HepG2 (cell line): ENCODE data around the gene DDX39B. TPM values are rescaled to one million over a fixed set of nuclear protein-coding genes. Genes with fewer than 3 reads are reported as not detected.
A peak's percentile ranks its signal among the peaks of the same experiment; 100 is the strongest.

Experiments
- ATAC-seq: fragments of 200-7000 bp; cut with Tn5 transposase; 3 replicates; pipeline ENCODE4 v1.9.1; 2020; ENCODE audit warnings: mild to moderate bottlenecking, moderate library complexity
- BruUV-seq: library from RNA; stranded (reverse); fragments of 400-500 nt; replicated peaks from 2 replicates; lab custom pipeline; 2021; lab: Mats Ljungman, UMichigan
- CTCF ChIA-PET: fragments of 300-600 bp; formaldehyde crosslinking; extraction: SDS; loops from one replicate; lab custom pipeline; 2021; ENCODE audit warnings: low total read pairs, inconsistent platforms, low intra/inter-chr PET ratio; lab: Yijun Ruan, JAX
- POLR2A ChIA-PET: fragments of 350-600 bp; sonication (Branson Sonifier 250); formaldehyde crosslinking; loops from one replicate; lab custom pipeline; 2020; ENCODE audit warnings: antibody characterized with exemption, inconsistent platforms; lab: Yijun Ruan, JAX
- DNase-seq: peaks from one replicate; pipeline ENCODE4 v3.0.0-alpha.2; 2015; ENCODE audit warnings: low spot score
- FAIRE-seq: peaks from 3 replicates; lab custom pipeline; 2011; peaks lifted over from hg19 to GRCh38; lab: Jason Lieb, UNC
- H2AFZ ChIP-seq: one replicate; pipeline ENCODE4 v1.6.1; 2011; ENCODE audit warnings: low read length, inconsistent platforms
- H3K27ac ChIP-seq: fragments of 300-600 bp; 3 replicates; pipeline ENCODE4 v1.8.0; 2011; ENCODE audit warnings: mixed run types, mild to moderate bottlenecking, mixed read lengths, low read length, inconsistent platforms; ENCODE audit not compliant: insufficient read depth; ENCODE audit errors: extremely low read length
- H3K27me3 ChIP-seq, 2 experiments: fragments of 200-600 bp in 1 of 2; 2 replicates in 1 of 2; 3 replicates in 1 of 2; pipeline versions ENCODE4 v1.6.0 to v1.8.0; 2011; ENCODE audit warnings: low read length in 2 of 2, mild to moderate bottlenecking in 2 of 2, moderate library complexity in 2 of 2, inconsistent platforms in 1 of 2; ENCODE audit not compliant: insufficient read depth in 2 of 2, control insufficient read depth in 1 of 2
- H3K36me3 ChIP-seq, 2 experiments: fragments of 200-600 bp in 1 of 2; replicated peaks in 1 of 2; 2 replicates in 1 of 2; 3 replicates in 1 of 2; pipeline versions ENCODE4 v1.5.1 to v1.8.0; 2011; ENCODE audit warnings: low read length in 2 of 2, inconsistent platforms in 1 of 2; ENCODE audit not compliant: insufficient read depth in 2 of 2, control insufficient read depth in 1 of 2
- H3K4me1 ChIP-seq: 2 replicates; pipeline ENCODE4 v1.5.1; 2012; ENCODE audit warnings: low read length, inconsistent platforms; ENCODE audit not compliant: insufficient read depth
- H3K4me2 ChIP-seq: 2 replicates; pipeline ENCODE4 v1.6.0; 2011; ENCODE audit warnings: low read depth, low read length, inconsistent platforms
- H3K4me3 ChIP-seq, 3 experiments: fragments of 200-600 bp in 1 of 3; sonication (generic), shearing (Covaris generic) in 1 of 3; replicated peaks in 1 of 3; 2 replicates each; pipeline ENCODE4 v1.5.1; 2011 to 2016; ENCODE audit warnings: low read length in 3 of 3, inconsistent platforms in 2 of 3, low read depth in 2 of 3, mild to moderate bottlenecking in 2 of 3, control low read depth in 1 of 3, mixed read lengths in 1 of 3; ENCODE audit not compliant: insufficient read depth in 1 of 3
- H3K79me2 ChIP-seq: one replicate; pipeline ENCODE4 v1.6.1; 2011; ENCODE audit warnings: low read length, inconsistent platforms; ENCODE audit not compliant: insufficient read depth
- H3K9ac ChIP-seq: 2 replicates; pipeline ENCODE4 v1.6.0; 2011; ENCODE audit warnings: mild to moderate bottlenecking, low read depth, low read length, inconsistent platforms; ENCODE audit not compliant: insufficient read depth
- H3K9me3 ChIP-seq: 2 replicates; pipeline ENCODE4 v1.5.1; 2012; ENCODE audit warnings: mild to moderate bottlenecking, low read length
- H4K20me1 ChIP-seq: 2 replicates; pipeline ENCODE4 v1.6.0; 2011; ENCODE audit warnings: inconsistent platforms, mild to moderate bottlenecking, low read length, moderate library complexity; ENCODE audit not compliant: insufficient read depth
- AGO1 ChIP-seq: fragments of 200-400 bp; formaldehyde crosslinking; IDR thresholded peaks from 2 replicates; pipeline ENCODE4 v1.6.1; 2017; ENCODE audit warnings: mild to moderate bottlenecking, low read depth, low read length, moderate library complexity; ENCODE audit not compliant: poor library complexity, severe bottlenecking
- BRCA1 ChIP-seq: sonication (generic); formaldehyde crosslinking; IDR thresholded peaks from 2 replicates; pipeline ENCODE4 v1.4.0; 2020; ENCODE audit warnings: missing genetic modification reagents
- EEA1 ChIP-seq: sonication (generic); formaldehyde crosslinking; IDR thresholded peaks from 2 replicates; pipeline ENCODE4 v1.5.1; 2020; ENCODE audit warnings: mild to moderate bottlenecking, missing genetic modification reagents, borderline replicate concordance
- GABPB1 ChIP-seq: IDR thresholded peaks from 2 replicates; pipeline ENCODE4 v1.6.1; 2016; ENCODE audit warnings: mild to moderate bottlenecking, missing genetic modification reagents, moderate library complexity, missing compliant biosample characterization
- HMG20B ChIP-seq: conservative IDR thresholded peaks from 2 replicates; pipeline ENCODE4 v1.6.1; 2016; ENCODE audit warnings: missing genetic modification reagents, missing compliant biosample characterization
- HNRNPL ChIP-seq: fragments of 200-400 bp; formaldehyde crosslinking; IDR thresholded peaks from 2 replicates; pipeline ENCODE4 v1.6.1; 2017; ENCODE audit warnings: mild to moderate bottlenecking, low read depth, low read length
- LCORL ChIP-seq, 2 experiments: fragments of 450-650 bp in 1 of 2; sonication (generic) in 1 of 2; formaldehyde crosslinking in 1 of 2; IDR thresholded peaks; 2 replicates each; pipeline versions ENCODE4 v1.5.0 to v1.6.1; 2017 to 2020; ENCODE audit warnings: antibody characterized with exemption in 1 of 2, missing genetic modification reagents in 1 of 2
- NR2F6 ChIP-seq, 2 experiments: IDR thresholded peaks; 2 replicates each; pipeline ENCODE4 v1.6.1; 2016; ENCODE audit warnings: antibody characterized with exemption in 1 of 2, mild to moderate bottlenecking in 1 of 2
- PCBP2 ChIP-seq: fragments of 200-400 bp; formaldehyde crosslinking; optimal IDR thresholded peaks from 2 replicates; pipeline ENCODE3; 2018; ENCODE audit warnings: low read length, low read depth; ENCODE audit not compliant: poor library complexity, severe bottlenecking
- RARA ChIP-seq: IDR thresholded peaks from 2 replicates; pipeline ENCODE4 v1.6.1; 2016; ENCODE audit warnings: missing genetic modification reagents, missing compliant biosample characterization
- SAP130 ChIP-seq: IDR thresholded peaks from 2 replicates; pipeline ENCODE4 v1.6.1; 2016; ENCODE audit warnings: low read depth
- SNAPC2 ChIP-seq: sonication (generic); formaldehyde crosslinking; IDR thresholded peaks from 2 replicates; pipeline ENCODE4 v1.8.1; 2022; ENCODE audit warnings: mild to moderate bottlenecking, missing genetic modification reagents
- SP4 ChIP-seq: sonication (generic); formaldehyde crosslinking; IDR thresholded peaks from 2 replicates; pipeline ENCODE4 v1.8.1; 2023; ENCODE audit warnings: mild to moderate bottlenecking, missing genetic modification reagents
- SRY ChIP-seq: sonication (generic); formaldehyde crosslinking; IDR thresholded peaks from 2 replicates; pipeline ENCODE4 v1.8.0; 2022; ENCODE audit warnings: mild to moderate bottlenecking, missing genetic modification reagents
- TARDBP ChIP-seq: sonication (generic); formaldehyde crosslinking; IDR thresholded peaks from 2 replicates; pipeline ENCODE4 v1.8.0; 2022; ENCODE audit warnings: mild to moderate bottlenecking, missing genetic modification reagents
- WIZ ChIP-seq: sonication (generic); formaldehyde crosslinking; IDR thresholded peaks from 2 replicates; pipeline ENCODE4 v1.5.1; 2020; ENCODE audit warnings: mild to moderate bottlenecking, missing genetic modification reagents
- ZNF263 ChIP-seq: sonication (generic); formaldehyde crosslinking; IDR thresholded peaks from 2 replicates; pipeline ENCODE4 v1.4.0; 2020; ENCODE audit warnings: missing genetic modification reagents
- ZNF331 ChIP-seq: sonication (generic); formaldehyde crosslinking; IDR thresholded peaks from 2 replicates; pipeline ENCODE4 v1.4.0; 2020; ENCODE audit warnings: missing genetic modification reagents
- ZNF768 ChIP-seq: sonication (generic); formaldehyde crosslinking; IDR thresholded peaks from 2 replicates; pipeline ENCODE4 v1.4.0; 2020; ENCODE audit warnings: missing genetic modification reagents
- ZNF776 ChIP-seq: sonication (generic); formaldehyde crosslinking; IDR thresholded peaks from 2 replicates; pipeline ENCODE4 v1.4.0; 2020; ENCODE audit warnings: mild to moderate bottlenecking, missing genetic modification reagents
- ZSCAN20 ChIP-seq: sonication (generic); formaldehyde crosslinking; IDR thresholded peaks from 2 replicates; pipeline ENCODE4 v1.4.0; 2020; ENCODE audit warnings: missing genetic modification reagents, mild to moderate bottlenecking, borderline replicate concordance
- WGBS: methylation state at CpG from one replicate; pipeline ENCODE4 v1.1.6; 2017; ENCODE audit warnings: low lambda C conversion rate; 5-methylcytosine and 5-hydroxymethylcytosine counted together
- in situ Hi-C: cut with HindIII; loops from 2 replicates; pipeline ENCODE4 v1.10.0; 2017; ENCODE audit warnings: low pct_unique_long_range_greater_than_20kb; ENCODE audit not compliant: extremely low pct_ligation_motif_present
- intact Hi-C: fragments of 100-400 bp; cut with micrococcal nuclease; formaldehyde crosslinking; loops from one replicate; pipeline ENCODE4 v1.10.0; 2022; ENCODE audit not compliant: unreplicated experiment
- polyA plus RNA-seq, 8 experiments: library from polyadenylated mRNA; depleted of rRNA in 3 of 8; stranded (reverse) in 7 of 8; unstranded in 1 of 8; fragments of >200 nt; fragmentation: Illumina TruSeq in 4 of 8; extraction: Trizol in 4 of 8; gene quantifications; 2 replicates each; pipeline versions ENCODE4 v1.2.1 to v1.2.3, GENCODE V29; 2011 to 2016; ENCODE audit warnings: low read depth in 4 of 8, missing spikeins in 1 of 8, mixed read lengths in 1 of 8; ENCODE audit not compliant: insufficient read depth in 1 of 8
- total RNA-seq, 5 experiments: library from RNA; depleted of rRNA; stranded (reverse); fragments of >200 nt; fragmentation: Illumina TruSeq; extraction: Trizol; gene quantifications; 2 replicates each; pipeline ENCODE4 v1.2.3, GENCODE V29; 2016; ENCODE audit warnings: low read depth in 1 of 5
- TF ChIP-seq, protein P1 (sequence below): IDR thresholded peaks from 2 replicates; pipeline ENCODE4 v1.6.1; 2016; ENCODE audit warnings: missing compliant biosample characterization, missing genetic modification reagents, borderline replicate concordance
- TF ChIP-seq, protein P2 (sequence below): sonication (generic); formaldehyde crosslinking; IDR thresholded peaks from 2 replicates; pipeline ENCODE4 v1.5.0; 2020; ENCODE audit warnings: missing genetic modification reagents, mild to moderate bottlenecking, borderline replicate concordance

The DDX39B gene
- total and polyA plus RNA-seq, 2 of the 13 experiments (the other 11 are each of a cell fraction or from before 2014, with no cell fraction given): 570 to 678 TPM

DNA sequence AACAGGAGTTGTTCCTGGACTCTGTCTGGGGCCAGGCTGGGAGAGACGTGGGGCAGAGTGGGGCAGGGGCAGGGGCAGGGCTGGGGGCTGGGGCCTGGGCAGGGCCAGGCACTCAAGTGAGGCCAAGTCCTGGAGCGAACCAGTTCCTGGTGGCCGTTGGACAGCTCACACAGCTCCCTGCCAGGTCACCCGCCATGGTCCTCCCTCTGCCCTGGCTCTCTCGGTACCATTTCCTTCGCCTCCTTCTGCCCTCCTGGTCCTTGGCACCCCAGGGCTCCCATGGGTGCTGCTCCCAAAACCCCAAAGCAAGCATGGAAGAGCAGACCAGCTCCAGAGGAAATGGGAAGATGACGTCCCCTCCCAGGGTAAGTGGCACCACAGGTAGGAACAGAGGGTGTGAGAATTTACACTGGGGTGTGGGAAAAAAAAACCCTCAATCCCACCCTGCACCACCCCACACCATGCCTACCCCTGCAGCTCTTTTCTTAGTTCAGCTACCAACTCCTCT is 12.9 kb downstream of the DDX39B start, which contains the start of gene MCCD1:
Gene MCCD1 (plus strand): TSS at position 142 of the 508 bp plus-strand sequence. CDS start 53 bp downstream, at position 195.
- Histone ChIP-seq H4K20me1 (peaks cover 29% of the 10 kb centered on the region), H3K4me1 (peaks cover 80% of the 10 kb centered on the region), H2AFZ (no peak within 1 kb of the TSS), H3K4me3 (peak within 1 kb of the TSS in 1 of 3 experiments; percentile 14; a peak in 1 of 6 replicates), H3K27ac (peak within 1 kb of the TSS; percentile 68), H3K79me2 (no peaks in the 10 kb centered on the region), H3K4me2 (peak within 1 kb of the TSS; percentile 56), H3K27me3 (no peaks in the 10 kb centered on the region), H3K9ac (peak within 1 kb of the TSS; percentile 21; the same call in 1 of the 2 replicates), H3K36me3 (peaks cover 22 to 41% of the 10 kb centered on the region in 2 experiments), H3K9me3 (no peaks in the 10 kb centered on the region)
- ChIA-PET POLR2A (interaction anchor here (0.7 to 8.3 kb wide), 7 partner anchors 10 to 66 kb away, joined by 3 to 123 read pairs (median 4); partner anchors contain the start of genes DDX39B and MICB), CTCF (no interaction called here)
- DNase-seq (no peak), ATAC-seq (peak; percentile 63), FAIRE-seq (no peak)
- in situ Hi-C loops (loop anchor here (5.0 kb wide), 1 partner anchor 37 kb away; no protein-coding TSS in a partner anchor), intact Hi-C loops (loop anchor here (2.0 kb wide), 1 partner anchor 32 kb away; no protein-coding TSS in a partner anchor)
- no TSS peak for BruUV-seq
- WGBS: 63% methylated on average over 5 of the region's 7 CpGs
- TF ChIP-seq NR2F6 (IDR thresholded peaks at IDR 0.05): no peak
- TF ChIP-seq NR2F6 (CRISPR knock-in tag; IDR thresholded peaks at IDR 0.05): no peak
- no peak for TF ChIP-seq ZSCAN20 (CRISPR knock-in tag)
- 0 out of 2 replicates have a peak, but pooled peaks have one; percentile 64 for TF ChIP-seq EEA1 (CRISPR knock-in tag)
- TF ChIP-seq ZNF331: 0 out of 2 replicates have a peak, but pooled peaks have one; percentile 41
- 0 out of 2 replicates have a peak, but pooled peaks have one; percentile 45 for TF ChIP-seq ZNF768
- TF ChIP-seq WIZ (CRISPR knock-in tag): peak; percentile 65; the same call in 1 of the 2 replicates
- TF ChIP-seq, protein P1, sequence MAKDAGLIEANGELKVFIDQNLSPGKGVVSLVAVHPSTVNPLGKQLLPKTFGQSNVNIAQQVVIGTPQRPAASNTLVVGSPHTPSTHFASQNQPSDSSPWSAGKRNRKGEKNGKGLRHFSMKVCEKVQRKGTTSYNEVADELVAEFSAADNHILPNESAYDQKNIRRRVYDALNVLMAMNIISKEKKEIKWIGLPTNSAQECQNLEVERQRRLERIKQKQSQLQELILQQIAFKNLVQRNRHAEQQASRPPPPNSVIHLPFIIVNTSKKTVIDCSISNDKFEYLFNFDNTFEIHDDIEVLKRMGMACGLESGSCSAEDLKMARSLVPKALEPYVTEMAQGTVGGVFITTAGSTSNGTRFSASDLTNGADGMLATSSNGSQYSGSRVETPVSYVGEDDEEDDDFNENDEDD: peak; percentile 28; the same call in 1 of the 2 replicates
- 0 out of 2 replicates have a peak, but pooled peaks have one; percentile 18 for TF ChIP-seq HMG20B (CRISPR knock-in tag)
- TF ChIP-seq PCBP2: peak; percentile 45
- TF ChIP-seq GABPB1 (CRISPR knock-in tag): 0 out of 2 replicates have a peak, but pooled peaks have one; percentile 23
- peak; percentile 24; the same call in 1 of the 2 replicates for TF ChIP-seq ZNF776 (CRISPR knock-in tag)
- TF ChIP-seq LCORL (IDR thresholded peaks at IDR 0.05): no peak
- 0 out of 2 replicates have a peak, but pooled peaks have one; percentile 31 for TF ChIP-seq LCORL (CRISPR knock-in tag; IDR thresholded peaks at IDR 0.05)
- TF ChIP-seq ZNF263: peak; percentile 53; the same call in 1 of the 2 replicates
- peak; percentile 64 for TF ChIP-seq AGO1
- TF ChIP-seq SAP130 (CRISPR knock-in tag): 0 out of 2 replicates have a peak, but pooled peaks have one; percentile 7
- peak; percentile 59; the same call in 1 of the 2 replicates for TF ChIP-seq SP4
- 0 out of 2 replicates have a peak, but pooled peaks have one; percentile 3 for TF ChIP-seq SRY
- TF ChIP-seq, protein P2, sequence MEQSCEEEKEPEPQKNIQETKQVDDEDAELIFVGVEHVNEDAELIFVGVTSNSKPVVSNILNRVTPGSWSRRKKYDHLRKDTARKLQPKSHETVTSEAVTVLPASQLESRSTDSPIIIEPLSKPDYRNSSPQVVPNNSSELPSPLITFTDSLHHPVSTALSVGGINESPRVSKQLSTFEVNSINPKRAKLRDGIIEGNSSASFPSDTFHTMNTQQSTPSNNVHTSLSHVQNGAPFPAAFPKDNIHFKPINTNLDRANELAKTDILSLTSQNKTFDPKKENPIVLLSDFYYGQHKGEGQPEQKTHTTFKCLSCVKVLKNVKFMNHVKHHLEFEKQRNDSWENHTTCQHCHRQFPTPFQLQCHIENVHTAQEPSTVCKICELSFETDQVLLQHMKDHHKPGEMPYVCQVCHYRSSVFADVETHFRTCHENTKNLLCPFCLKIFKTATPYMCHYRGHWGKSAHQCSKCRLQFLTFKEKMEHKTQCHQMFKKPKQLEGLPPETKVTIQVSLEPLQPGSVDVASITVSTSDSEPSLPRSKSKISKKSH (CRISPR knock-in tag): 0 out of 2 replicates have a peak, but pooled peaks have one; percentile 39
- no peak for TF ChIP-seq RARA
- TF ChIP-seq TARDBP: peak; percentile 56
- TF ChIP-seq BRCA1 (CRISPR knock-in tag): no peak
- TF ChIP-seq HNRNPL: 0 out of 2 replicates have a peak, but pooled peaks have one; percentile 18
- TF ChIP-seq SNAPC2 (CRISPR knock-in tag): peak; percentile 41; the same call in 1 of the 2 replicates
